HEK293 (cell line): Measurements from ENCODE around the gene SNTG2.

ENCODE experiments used
- CTCF ChIA-PET: fragments of 350-600 bp; formaldehyde crosslinking; extraction: SDS; loops from one replicate; lab custom pipeline; 2021; ENCODE audit warnings: antibody characterized with exemption; lab: Yijun Ruan, JAX
- POLR2A ChIA-PET: fragments of 300-600 bp; formaldehyde crosslinking; extraction: SDS; loops from one replicate; lab custom pipeline; 2020; ENCODE audit warnings: antibody characterized with exemption, inconsistent platforms; lab: Yijun Ruan, JAX
- H3K27ac ChIP-seq: fragments of 200-500 bp; sonication (Bioruptor generic); 2 replicates; pipeline ENCODE4 v1.5.1; 2014; ENCODE audit warnings: low read depth, low read length, control low read depth, inconsistent platforms; ENCODE audit errors: extremely low read depth
- H3K36me3 ChIP-seq, 2 experiments: fragments of 200-500 bp in 1 of 2; sonication (Bioruptor generic) in 1 of 2; 1 replicate in 1 of 2; 2 replicates in 1 of 2; pipeline ENCODE4 v1.5.1; 2014 to 2017; ENCODE audit warnings: inconsistent platforms in 2 of 2, low read length in 2 of 2; ENCODE audit not compliant: control insufficient read depth in 2 of 2, insufficient read depth in 1 of 2
- H3K4me1 ChIP-seq: fragments of 200-500 bp; sonication (Bioruptor generic); 2 replicates; pipeline ENCODE4 v1.5.1; 2014; ENCODE audit warnings: mild to moderate bottlenecking, low read length, inconsistent platforms; ENCODE audit not compliant: control insufficient read depth, insufficient read depth
- H3K4me3 ChIP-seq: 2 replicates; pipeline ENCODE4 v1.5.1; 2011; ENCODE audit warnings: low read depth, mild to moderate bottlenecking, control low read depth, low read length, moderate library complexity
- H3K9me3 ChIP-seq: fragments of 200-500 bp; sonication (Bioruptor generic); 2 replicates; pipeline ENCODE4 v1.5.1; 2014; ENCODE audit warnings: low read depth, low read length, inconsistent platforms; ENCODE audit not compliant: control insufficient read depth, insufficient read depth
- BCL11A ChIP-seq: fragments of 450-650 bp; formaldehyde crosslinking; IDR thresholded peaks from 2 replicates; pipeline ENCODE4 v1.5.1; 2016; ENCODE audit warnings: low read depth, missing biosample characterization, missing genetic modification characterization
- BCL11B ChIP-seq: fragments of 450-650 bp; formaldehyde crosslinking; IDR thresholded peaks from 2 replicates; pipeline ENCODE4 v1.5.1; 2016; ENCODE audit warnings: low read depth, missing biosample characterization, missing genetic modification characterization
- SALL2 ChIP-seq: fragments of 450-650 bp; formaldehyde crosslinking; IDR thresholded peaks from 2 replicates; pipeline ENCODE4 v1.5.0; 2017; ENCODE audit warnings: missing biosample characterization, mild to moderate bottlenecking, missing genetic modification characterization, borderline replicate concordance
- ZBTB48 ChIP-seq: fragments of 450-650 bp; formaldehyde crosslinking; IDR thresholded peaks from 2 replicates; pipeline ENCODE4 v1.5.1; 2016; ENCODE audit warnings: missing biosample characterization, missing genetic modification characterization
- ZIC2 ChIP-seq: fragments of 450-650 bp; formaldehyde crosslinking; IDR thresholded peaks from 2 replicates; pipeline ENCODE4 v1.5.1; 2016; ENCODE audit warnings: missing biosample characterization, missing genetic modification characterization
- ZNF10 ChIP-seq: fragments of 450-650 bp; formaldehyde crosslinking; IDR thresholded peaks from 2 replicates; pipeline ENCODE4 v1.5.1; 2017; ENCODE audit warnings: missing biosample characterization, missing genetic modification characterization
- ZNF132 ChIP-seq: fragments of 450-650 bp; formaldehyde crosslinking; IDR thresholded peaks from 2 replicates; pipeline ENCODE4 v1.5.1; 2017; ENCODE audit warnings: missing biosample characterization, missing genetic modification characterization, borderline replicate concordance
- ZNF214 ChIP-seq: fragments of 450-650 bp; formaldehyde crosslinking; IDR thresholded peaks from 2 replicates; pipeline ENCODE4 v1.5.1; 2017; ENCODE audit warnings: missing biosample characterization, mild to moderate bottlenecking, missing genetic modification characterization, borderline replicate concordance
- ZNF223 ChIP-seq: fragments of 450-650 bp; formaldehyde crosslinking; IDR thresholded peaks from 2 replicates; pipeline ENCODE4 v1.5.1; 2016; ENCODE audit warnings: missing biosample characterization, missing genetic modification characterization
- ZNF335 ChIP-seq: fragments of 450-650 bp; formaldehyde crosslinking; conservative IDR thresholded peaks from 2 replicates; pipeline ENCODE4 v1.5.1; 2016; ENCODE audit warnings: missing biosample characterization, missing genetic modification characterization
- ZNF366 ChIP-seq: fragments of 450-650 bp; formaldehyde crosslinking; conservative IDR thresholded peaks from 2 replicates; pipeline ENCODE4 v1.5.1; 2016; ENCODE audit warnings: missing biosample characterization, missing genetic modification characterization
- ZNF510 ChIP-seq: fragments of 450-650 bp; formaldehyde crosslinking; IDR thresholded peaks from 2 replicates; pipeline ENCODE4 v1.5.1; 2018; ENCODE audit warnings: mild to moderate bottlenecking, missing genetic modification characterization, missing biosample characterization; ENCODE audit not compliant: insufficient replicate concordance
- ZNF654 ChIP-seq: fragments of 450-650 bp; formaldehyde crosslinking; IDR thresholded peaks from 2 replicates; pipeline ENCODE4 v1.5.1; 2016; ENCODE audit warnings: low read depth, missing biosample characterization, missing genetic modification characterization
- ZNF701 ChIP-seq: fragments of 450-650 bp; formaldehyde crosslinking; IDR thresholded peaks from 2 replicates; pipeline ENCODE4 v1.5.1; 2016; ENCODE audit warnings: missing biosample characterization, missing genetic modification characterization
- ZNF785 ChIP-seq: fragments of 450-650 bp; formaldehyde crosslinking; IDR thresholded peaks from 2 replicates; pipeline ENCODE4 v1.5.1; 2016; ENCODE audit warnings: missing biosample characterization, missing genetic modification characterization
- TF ChIP-seq, protein P1 (sequence below): fragments of 450-650 bp; formaldehyde crosslinking; conservative IDR thresholded peaks from 2 replicates; pipeline ENCODE4 v1.5.1; 2016; ENCODE audit warnings: low read depth, missing biosample characterization, missing genetic modification characterization
- TF ChIP-seq, protein P2 (sequence below): fragments of 450-650 bp; formaldehyde crosslinking; IDR thresholded peaks from 2 replicates; pipeline ENCODE4 v1.5.1; 2016; ENCODE audit warnings: missing biosample characterization, missing genetic modification characterization

The SNTG2 gene

DNA sequence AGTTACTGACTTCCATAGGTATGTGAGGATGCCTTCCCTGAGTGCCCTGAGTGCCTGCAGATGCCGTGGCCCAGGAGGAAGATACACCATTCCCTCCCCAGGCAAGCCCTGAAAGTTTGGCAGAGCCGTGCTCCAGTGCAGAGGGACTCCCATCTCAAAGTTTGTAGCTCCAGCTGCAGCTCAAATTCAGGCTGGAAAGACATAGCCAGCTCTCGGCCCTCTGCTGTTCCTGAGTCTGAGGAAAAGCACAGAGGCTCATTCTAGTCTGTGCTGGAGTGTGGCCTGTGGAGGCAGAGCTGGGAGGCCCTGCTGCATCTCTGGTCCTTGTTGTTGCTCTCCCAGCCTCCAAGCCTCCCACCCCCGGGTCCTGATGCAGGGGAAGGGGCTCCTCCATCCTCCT is 446.7 kb downstream of the SNTG2 start:
- POLR2A ChIA-PET, result no interaction called here
- Histone ChIP-seq H3K4me1 (no peaks in the 10 kb centered on the region), H3K9me3 (no peaks in the 10 kb centered on the region), H3K4me3 (no peak overlapping the region), H3K36me3 (no peaks in the 10 kb centered on the region), H3K27ac (no peak overlapping the region)
- TF ChIP-seq ZNF510 (no peak), ZNF223 (tag by site-specific recombination) (no peak), ZNF335 (tag by site-specific recombination) (no peak), ZNF366 (tag by site-specific recombination) (no peak), SALL2 (tag by site-specific recombination) (no peak), ZIC2 (tag by site-specific recombination) (no peak), BCL11A (tag by site-specific recombination) (no peak), ZNF132 (tag by site-specific recombination) (no peak), ZNF10 (tag by site-specific recombination) (no peak), ZNF785 (no peak), ZNF654 (tag by site-specific recombination) (no peak), ZNF701 (tag by site-specific recombination) (no peak), BCL11B (tag by site-specific recombination) (no peak)
- TF ChIP-seq, protein P1, sequence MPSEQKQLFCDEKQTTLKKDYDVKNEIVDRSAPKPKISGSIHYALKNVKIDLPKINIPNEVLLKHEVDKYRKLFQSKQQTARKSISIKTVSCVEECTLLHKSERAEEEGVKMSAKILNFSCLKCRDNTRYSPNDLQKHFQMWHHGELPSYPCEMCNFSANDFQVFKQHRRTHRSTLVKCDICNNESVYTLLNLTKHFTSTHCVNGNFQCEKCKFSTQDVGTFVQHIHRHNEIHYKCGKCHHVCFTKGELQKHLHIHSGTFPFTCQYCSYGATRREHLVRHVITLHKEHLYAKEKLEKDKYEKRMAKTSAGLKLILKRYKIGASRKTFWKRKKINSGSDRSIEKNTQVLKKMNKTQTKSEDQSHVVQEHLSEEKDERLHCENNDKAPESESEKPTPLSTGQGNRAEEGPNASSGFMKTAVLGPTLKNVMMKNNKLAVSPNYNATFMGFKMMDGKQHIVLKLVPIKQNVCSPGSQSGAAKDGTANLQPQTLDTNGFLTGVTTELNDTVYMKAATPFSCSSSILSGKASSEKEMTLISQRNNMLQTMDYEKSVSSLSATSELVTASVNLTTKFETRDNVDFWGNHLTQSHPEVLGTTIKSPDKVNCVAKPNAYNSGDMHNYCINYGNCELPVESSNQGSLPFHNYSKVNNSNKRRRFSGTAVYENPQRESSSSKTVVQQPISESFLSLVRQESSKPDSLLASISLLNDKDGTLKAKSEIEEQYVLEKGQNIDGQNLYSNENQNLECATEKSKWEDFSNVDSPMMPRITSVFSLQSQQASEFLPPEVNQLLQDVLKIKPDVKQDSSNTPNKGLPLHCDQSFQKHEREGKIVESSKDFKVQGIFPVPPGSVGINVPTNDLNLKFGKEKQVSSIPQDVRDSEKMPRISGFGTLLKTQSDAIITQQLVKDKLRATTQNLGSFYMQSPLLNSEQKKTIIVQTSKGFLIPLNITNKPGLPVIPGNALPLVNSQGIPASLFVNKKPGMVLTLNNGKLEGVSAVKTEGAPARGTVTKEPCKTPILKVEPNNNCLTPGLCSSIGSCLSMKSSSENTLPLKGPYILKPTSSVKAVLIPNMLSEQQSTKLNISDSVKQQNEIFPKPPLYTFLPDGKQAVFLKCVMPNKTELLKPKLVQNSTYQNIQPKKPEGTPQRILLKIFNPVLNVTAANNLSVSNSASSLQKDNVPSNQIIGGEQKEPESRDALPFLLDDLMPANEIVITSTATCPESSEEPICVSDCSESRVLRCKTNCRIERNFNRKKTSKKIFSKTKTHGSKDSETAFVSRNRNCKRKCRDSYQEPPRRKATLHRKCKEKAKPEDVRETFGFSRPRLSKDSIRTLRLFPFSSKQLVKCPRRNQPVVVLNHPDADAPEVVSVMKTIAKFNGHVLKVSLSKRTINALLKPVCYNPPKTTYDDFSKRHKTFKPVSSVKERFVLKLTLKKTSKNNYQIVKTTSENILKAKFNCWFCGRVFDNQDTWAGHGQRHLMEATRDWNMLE (tag by site-specific recombination), result no peak
- TF ChIP-seq, protein P2, sequence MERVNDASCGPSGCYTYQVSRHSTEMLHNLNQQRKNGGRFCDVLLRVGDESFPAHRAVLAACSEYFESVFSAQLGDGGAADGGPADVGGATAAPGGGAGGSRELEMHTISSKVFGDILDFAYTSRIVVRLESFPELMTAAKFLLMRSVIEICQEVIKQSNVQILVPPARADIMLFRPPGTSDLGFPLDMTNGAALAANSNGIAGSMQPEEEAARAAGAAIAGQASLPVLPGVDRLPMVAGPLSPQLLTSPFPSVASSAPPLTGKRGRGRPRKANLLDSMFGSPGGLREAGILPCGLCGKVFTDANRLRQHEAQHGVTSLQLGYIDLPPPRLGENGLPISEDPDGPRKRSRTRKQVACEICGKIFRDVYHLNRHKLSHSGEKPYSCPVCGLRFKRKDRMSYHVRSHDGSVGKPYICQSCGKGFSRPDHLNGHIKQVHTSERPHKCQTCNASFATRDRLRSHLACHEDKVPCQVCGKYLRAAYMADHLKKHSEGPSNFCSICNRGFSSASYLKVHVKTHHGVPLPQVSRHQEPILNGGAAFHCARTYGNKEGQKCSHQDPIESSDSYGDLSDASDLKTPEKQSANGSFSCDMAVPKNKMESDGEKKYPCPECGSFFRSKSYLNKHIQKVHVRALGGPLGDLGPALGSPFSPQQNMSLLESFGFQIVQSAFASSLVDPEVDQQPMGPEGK (tag by site-specific recombination), result no peak
- CTCF ChIA-PET, result no interaction called here

DNA sequence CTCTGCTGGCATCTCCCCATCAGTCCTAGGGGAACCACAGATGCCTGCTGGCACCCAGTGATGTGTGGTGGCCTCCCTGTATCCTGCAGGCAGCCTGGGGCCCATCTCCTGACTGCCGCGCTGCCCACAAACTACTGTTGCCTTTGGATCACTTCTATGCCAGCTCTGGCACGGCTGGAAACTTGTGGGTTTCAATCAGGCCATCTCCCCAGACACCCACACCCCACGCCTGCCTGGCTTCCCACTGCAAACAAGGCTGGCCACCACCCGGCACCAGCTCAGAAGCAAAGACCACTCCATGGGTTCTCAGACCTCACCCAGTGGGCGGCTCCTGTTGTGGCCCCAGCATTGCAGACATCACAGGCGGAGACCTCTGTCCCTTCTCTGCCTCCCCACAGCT is 447.5 kb downstream of the SNTG2 start:
- no peak overlapping the region for H3K27ac ChIP-seq

More for the DNA sequence above, 447.5 kb downstream of the SNTG2 start:
- Histone ChIP-seq H3K9me3 (no peaks in the 10 kb centered on the region), H3K4me3 (no peak overlapping the region), H3K4me1 (no peaks in the 10 kb centered on the region), H3K36me3 (no peaks in the 10 kb centered on the region)
- ChIA-PET CTCF (interaction anchor here (0.6 kb wide), 1 partner anchor 72 kb away, joined by 3 read pairs; no protein-coding TSS in a partner anchor), POLR2A (no interaction called here)
- TF ChIP-seq ZNF214, result no peak
- TF ChIP-seq ZBTB48 (tag by site-specific recombination), result no peak
